CD4-positive, alpha-beta T cell treated with Interleukin-15 for 1 hour (primary cell): ENCODE measurements around the gene SUCLG2.
A peak's percentile ranks its signal among the peaks of the same experiment; 100 is the strongest.

Experiments
- DNase-seq: peaks from one replicate; pipeline ENCODE4 v3.0.0-alpha.2; 2020

The SUCLG2 gene

GRCh38 chr3:67437090-67437489 is 217.3 kb downstream of the SUCLG2 start:
- DNase-seq: no peak

- no peak for DNase-seq
Measured at GRCh38 chr3:67433109-67433508, 221.3 kb downstream of the SUCLG2 start.

GRCh38 chr3:67431887-67432286 is 222.5 kb downstream of the SUCLG2 start:
- no peak for DNase-seq

- DNase-seq: no peak
Measured at GRCh38 chr3:67423722-67424121, 230.7 kb downstream of the SUCLG2 start.

GRCh38 chr3:67421912-67422311 is 232.5 kb downstream of the SUCLG2 start:
- DNase-seq: no peak

GRCh38 chr3:67419779-67420178 is 234.6 kb downstream of the SUCLG2 start:
- DNase-seq: no peak

- DNase-seq: no peak
Measured at GRCh38 chr3:67419218-67419529, 235.2 kb downstream of the SUCLG2 start.

- DNase-seq: no peak
Measured at GRCh38 chr3:67418426-67419217, 235.8 kb downstream of the SUCLG2 start.

- DNase-seq: no peak
Measured at GRCh38 chr3:67416703-67417102, 237.7 kb downstream of the SUCLG2 start.

GRCh38 chr3:67415511-67415910 is 238.9 kb downstream of the SUCLG2 start:
- no peak for DNase-seq

GRCh38 chr3:67414740-67415139 is 239.7 kb downstream of the SUCLG2 start:
- no peak for DNase-seq

GRCh38 chr3:67405193-67405592 is 249.2 kb downstream of the SUCLG2 start:
- no peak for DNase-seq

- DNase-seq: no peak
Measured at GRCh38 chr3:67402873-67403272, 251.5 kb downstream of the SUCLG2 start.

GRCh38 chr3:67401921-67402320 is 252.5 kb downstream of the SUCLG2 start:
- DNase-seq: no peak

GRCh38 chr3:67400476-67400875 is 253.9 kb downstream of the SUCLG2 start:
- no peak for DNase-seq

GRCh38 chr3:67389176-67389575 is 265.2 kb downstream of the SUCLG2 start:
- DNase-seq: no peak

- DNase-seq: no peak
Measured at GRCh38 chr3:67388738-67389137, 265.7 kb downstream of the SUCLG2 start.

- DNase-seq: no peak
Measured at GRCh38 chr3:67386451-67386850, 268.0 kb downstream of the SUCLG2 start.

GRCh38 chr3:67384760-67385397 is 269.5 kb downstream of the SUCLG2 start:
- peak; percentile 25 for DNase-seq

- DNase-seq: no peak
Measured at GRCh38 chr3:67384016-67384415, 270.4 kb downstream of the SUCLG2 start.

GRCh38 chr3:67383379-67383778 is 271.0 kb downstream of the SUCLG2 start:
- no peak for DNase-seq

- DNase-seq: no peak
Measured at GRCh38 chr3:67382536-67382935, 271.9 kb downstream of the SUCLG2 start.

GRCh38 chr3:67381667-67382272 is 272.6 kb downstream of the SUCLG2 start:
- DNase-seq: no peak

- DNase-seq: no peak
Measured at GRCh38 chr3:67380118-67380517, 274.3 kb downstream of the SUCLG2 start.
